Upper lobe of left lung (tissue), 4 donors: ENCODE measurements around the gene RHBG.

Experiments used
- CTCF ChIP-seq, 6 experiments: fragments of 450-650 bp in 4 of 6; fragments of 200-600 bp in 2 of 6; sonication (generic) in 2 of 6; IDR thresholded peaks; one replicate each; pipeline ENCODE4 v1.5.1; 2016 to 2019; ENCODE audit warnings: antibody characterized with exemption in 6 of 6
- EP300 ChIP-seq, 4 donors: sonication (generic); formaldehyde crosslinking; IDR thresholded peaks; one replicate each; pipeline ENCODE4 v1.5.1; 2017; ENCODE audit warnings: antibody characterized with exemption in 4 of 4, control low read depth in 2 of 4
- POLR2A ChIP-seq, 4 donors: fragments of 450-650 bp; IDR thresholded peaks; one replicate each; pipeline ENCODE4 v1.5.1; 2016 to 2017; ENCODE audit warnings: antibody characterized with exemption in 4 of 4, mild to moderate bottlenecking in 2 of 4
- POLR2AphosphoS5 ChIP-seq, 2 donors: sonication (generic); formaldehyde crosslinking; IDR thresholded peaks; one replicate each; pipeline ENCODE4 v1.5.1; 2017; ENCODE audit warnings: antibody characterized with exemption in 2 of 2

- TF ChIP-seq CTCF (IDR thresholded peaks at IDR 0.05): no peak
- no peak for TF ChIP-seq POLR2A (IDR thresholded peaks at IDR 0.05)
- no peak for TF ChIP-seq EP300 (IDR thresholded peaks at IDR 0.05)
- TF ChIP-seq POLR2AphosphoS5 (IDR thresholded peaks at IDR 0.05): no peak
These were observed 41.7 kb downstream of the RHBG start for GRCh38 chr1:156410740-156411139.
